PC-3 (cell line): ENCODE measurements around the gene BCAR3. TPM values are rescaled to one million over a fixed set of nuclear protein-coding genes. Genes with fewer than 3 reads are reported as not detected.
A peak's percentile ranks its signal among the peaks of the same experiment; 100 is the strongest.

Experiments
- ATAC-seq: fragments of 200-7000 bp; cut with Tn5 transposase; 2 replicates; pipeline ENCODE4 v1.9.1; 2020; ENCODE audit warnings: mild to moderate bottlenecking, moderate library complexity
- BruUV-seq: library from RNA; stranded (reverse); fragments of 400-500 nt; replicated peaks from 2 replicates; lab custom pipeline; 2021; lab: Mats Ljungman, UMichigan
- CTCF ChIA-PET: fragments of 300-600 bp; sonication (Branson Sonifier 250); formaldehyde crosslinking; loops from one replicate; lab custom pipeline; 2022; ENCODE audit warnings: antibody characterized with exemption; lab: Charles Lee
- POLR2A ChIA-PET: fragments of 300-600 bp; sonication (Branson Sonifier 250); formaldehyde crosslinking; loops from one replicate; lab custom pipeline; 2022; ENCODE audit warnings: antibody characterized with exemption; ENCODE audit not compliant: unreplicated experiment; lab: Charles Lee
- DNase-seq: peaks from one replicate; pipeline ENCODE4 v3.0.0-alpha.2; 2015
- H2AFZ ChIP-seq: fragments of 300-600 bp; sonication (generic); 2 replicates; pipeline ENCODE4 v1.6.0; 2016; ENCODE audit warnings: antibody characterized with exemption, low read length
- H3F3A ChIP-seq: fragments of 300-600 bp; sonication (generic); one replicate; pipeline ENCODE4 v1.6.0; 2017; ENCODE audit warnings: antibody characterized with exemption, low read length, control low read depth, mild to moderate bottlenecking; ENCODE audit not compliant: unreplicated experiment
- H3K27ac ChIP-seq: fragments of 300-600 bp; sonication (generic); 2 replicates; pipeline ENCODE4 v1.5.1; 2016; ENCODE audit warnings: mild to moderate bottlenecking, low read length
- H3K27me3 ChIP-seq: fragments of 300-600 bp; sonication (generic); 2 replicates; pipeline ENCODE4 v1.6.1; 2016; ENCODE audit warnings: low read length, mixed read lengths
- H3K36me3 ChIP-seq: fragments of 300-600 bp; sonication (generic); 2 replicates; pipeline ENCODE4 v1.6.1; 2016; ENCODE audit warnings: low read depth, mixed run types, low read length, mixed read lengths
- H3K4me1 ChIP-seq: fragments of 300-600 bp; sonication (generic); 2 replicates; pipeline ENCODE4 v1.5.1; 2016; ENCODE audit warnings: low read length; ENCODE audit not compliant: insufficient read depth
- H3K4me2 ChIP-seq: fragments of 300-600 bp; sonication (generic); 2 replicates; pipeline ENCODE4 v1.6.0; 2016; ENCODE audit warnings: low read length
- H3K4me3 ChIP-seq: fragments of 300-600 bp; sonication (generic); 2 replicates; pipeline ENCODE4 v1.5.1; 2016; ENCODE audit warnings: mild to moderate bottlenecking, low read length, mixed read lengths
- H3K79me2 ChIP-seq: fragments of 300-600 bp; sonication (generic); 2 replicates; pipeline ENCODE4 v1.6.1; 2017; ENCODE audit warnings: low read length, mixed read lengths
- H3K9ac ChIP-seq: fragments of 300-600 bp; sonication (generic); 2 replicates; pipeline ENCODE4 v1.6.0; 2016; ENCODE audit warnings: mild to moderate bottlenecking, low read length
- H3K9me2 ChIP-seq: fragments of 300-600 bp; sonication (generic); replicated peaks from 2 replicates; pipeline ENCODE4 v1.6.1; 2016; ENCODE audit warnings: mixed run types, low read length, mixed read lengths
- H3K9me3 ChIP-seq: fragments of 300-600 bp; sonication (generic); 2 replicates; pipeline ENCODE4 v1.6.1; 2016; ENCODE audit warnings: low read length, mixed read lengths
- H4K20me1 ChIP-seq: fragments of 300-600 bp; sonication (generic); 2 replicates; pipeline ENCODE4 v1.6.1; 2016; ENCODE audit warnings: low read length, mixed read lengths
- EZH2 ChIP-seq: fragments of 300-600 bp; sonication (generic); IDR thresholded peaks from one replicate; pipeline ENCODE4 v1.6.1; 2017; ENCODE audit warnings: antibody characterized with exemption, mild to moderate bottlenecking, low read length; ENCODE audit not compliant: unreplicated experiment
- EZH2phosphoT487 ChIP-seq: fragments of 300-600 bp; sonication (generic); IDR thresholded peaks from 2 replicates; pipeline ENCODE4 v1.6.1; 2018; ENCODE audit warnings: mild to moderate bottlenecking, antibody characterized with exemption, low read length, borderline replicate concordance
- intact Hi-C: fragments of 100-400 bp; cut with micrococcal nuclease; formaldehyde crosslinking; loops from 2 replicates; pipeline ENCODE4 v1.9.0; 2023
- total RNA-seq: library from RNA; depleted of rRNA; stranded (reverse); fragments of >200 nt; gene quantifications from 2 replicates; pipeline ENCODE4 v1.2.3, GENCODE V29; 2014
- TF ChIP-seq, protein P1 (sequence below): fragments of 300-600 bp; sonication (generic); conservative IDR thresholded peaks from 2 replicates; pipeline ENCODE4 v1.5.1; 2017; ENCODE audit warnings: antibody characterized with exemption, low read depth, mild to moderate bottlenecking, low read length

Gene BCAR3
- total RNA-seq, 1 experiment from 2014 or later, result 171 TPM

GRCh38 chr1:93679546-93679945 lies 2.1 kb downstream of the BCAR3 start:
- ATAC-seq (no peak), DNase-seq (peak; percentile 43)
- Histone ChIP-seq H3K4me1 (peaks cover 80% of the 10 kb centered on the region), H3K9ac (peak overlapping the region; percentile 100), H3F3A (peaks cover 17% of the 10 kb centered on the region), H4K20me1 (peaks cover 50% of the 10 kb centered on the region), H3K4me2 (peak overlapping the region; percentile 94), H3K4me3 (peak overlapping the region; percentile 95), H3K27ac (peak overlapping the region; percentile 99), H3K36me3 (peaks cover 59% of the 10 kb centered on the region), H2AFZ (no peak overlapping the region), H3K27me3 (no peaks in the 10 kb centered on the region), H3K9me3 (no peaks in the 10 kb centered on the region), H3K79me2 (peaks cover 100% of the 10 kb centered on the region), H3K9me2 (no peaks in the 10 kb centered on the region)
- CTCF ChIA-PET, result no interaction called here
- no TSS peak for BruUV-seq
- POLR2A ChIA-PET, result no interaction called here
- TF ChIP-seq EZH2, result no peak
- TF ChIP-seq, protein P1, sequence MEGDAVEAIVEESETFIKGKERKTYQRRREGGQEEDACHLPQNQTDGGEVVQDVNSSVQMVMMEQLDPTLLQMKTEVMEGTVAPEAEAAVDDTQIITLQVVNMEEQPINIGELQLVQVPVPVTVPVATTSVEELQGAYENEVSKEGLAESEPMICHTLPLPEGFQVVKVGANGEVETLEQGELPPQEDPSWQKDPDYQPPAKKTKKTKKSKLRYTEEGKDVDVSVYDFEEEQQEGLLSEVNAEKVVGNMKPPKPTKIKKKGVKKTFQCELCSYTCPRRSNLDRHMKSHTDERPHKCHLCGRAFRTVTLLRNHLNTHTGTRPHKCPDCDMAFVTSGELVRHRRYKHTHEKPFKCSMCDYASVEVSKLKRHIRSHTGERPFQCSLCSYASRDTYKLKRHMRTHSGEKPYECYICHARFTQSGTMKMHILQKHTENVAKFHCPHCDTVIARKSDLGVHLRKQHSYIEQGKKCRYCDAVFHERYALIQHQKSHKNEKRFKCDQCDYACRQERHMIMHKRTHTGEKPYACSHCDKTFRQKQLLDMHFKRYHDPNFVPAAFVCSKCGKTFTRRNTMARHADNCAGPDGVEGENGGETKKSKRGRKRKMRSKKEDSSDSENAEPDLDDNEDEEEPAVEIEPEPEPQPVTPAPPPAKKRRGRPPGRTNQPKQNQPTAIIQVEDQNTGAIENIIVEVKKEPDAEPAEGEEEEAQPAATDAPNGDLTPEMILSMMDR, result no peak
- no peak for TF ChIP-seq EZH2phosphoT487
- intact Hi-C loops, result loop anchor here (1.0 kb wide), 1 partner anchor 50 kb away; no protein-coding TSS in a partner anchor

GRCh38 chr1:93678946-93679480 lies 2.6 kb downstream of the BCAR3 start:
- ATAC-seq, result no peak
- POLR2A ChIA-PET, result interaction anchor here (1.0 kb wide), 1 partner anchor 27 kb away, joined by 3 read pairs; no protein-coding TSS in a partner anchor
- H3K4me3 ChIP-seq, result peak overlapping the region; percentile 95
- peak overlapping the region; percentile 94 for H3K4me2 ChIP-seq
- TF ChIP-seq EZH2phosphoT487 (no peak), EZH2 (no peak)
- TF ChIP-seq, protein P1, result no peak
- H3K27ac ChIP-seq, result peak overlapping the region; percentile 99
- H3K9me3 ChIP-seq, result no peaks in the 10 kb centered on the region
- CTCF ChIA-PET, result no interaction called here
- H3K27me3 ChIP-seq, result no peaks in the 10 kb centered on the region
- no peak overlapping the region for H2AFZ ChIP-seq
- H3K36me3 ChIP-seq, result peaks cover 62% of the 10 kb centered on the region
- no TSS peak for BruUV-seq
- H3K9me2 ChIP-seq, result no peaks in the 10 kb centered on the region
- H3F3A ChIP-seq, result peaks cover 17% of the 10 kb centered on the region
- intact Hi-C loops, result loop anchor here (1.0 kb wide), 2 partner anchors 50 to 135 kb away; no protein-coding TSS in a partner anchor
- peaks cover 100% of the 10 kb centered on the region for H3K79me2 ChIP-seq
- H4K20me1 ChIP-seq, result peaks cover 52% of the 10 kb centered on the region
- no peak for DNase-seq
- peak overlapping the region; percentile 100 for H3K9ac ChIP-seq
- H3K4me1 ChIP-seq, result peaks cover 80% of the 10 kb centered on the region

- H3K4me1 ChIP-seq, result peaks cover 80% of the 10 kb centered on the region
- H3K79me2 ChIP-seq, result peaks cover 100% of the 10 kb centered on the region
- H3K36me3 ChIP-seq, result peaks cover 68% of the 10 kb centered on the region
- ATAC-seq, result peak; percentile 4
- H2AFZ ChIP-seq, result no peak overlapping the region
- peak overlapping the region; percentile 99 for H3K27ac ChIP-seq
- BruUV-seq, result no TSS peak
- ChIA-PET CTCF (no interaction called here), POLR2A (interaction anchor here (0.5 to 1.0 kb wide), 2 partner anchors 28 to 57 kb away, joined by 3 to 4 read pairs; no protein-coding TSS in a partner anchor)
- H3K9ac ChIP-seq, result peak overlapping the region; percentile 100
- peaks cover 57% of the 10 kb centered on the region for H4K20me1 ChIP-seq
- no peaks in the 10 kb centered on the region for H3K9me3 ChIP-seq
- DNase-seq, result peak; percentile 54
- intact Hi-C loops, result loop anchor here (1.0 kb wide), 1 partner anchor 136 kb away; no protein-coding TSS in a partner anchor
- no peaks in the 10 kb centered on the region for H3K9me2 ChIP-seq
- H3K4me3 ChIP-seq, result peak overlapping the region; percentile 95
- TF ChIP-seq, protein P1, result no peak
- TF ChIP-seq EZH2 (no peak), EZH2phosphoT487 (no peak)
- peak overlapping the region; percentile 94 for H3K4me2 ChIP-seq
- H3F3A ChIP-seq, result peaks cover 23% of the 10 kb centered on the region
- no peaks in the 10 kb centered on the region for H3K27me3 ChIP-seq
These were observed 3.1 kb downstream of the BCAR3 start for GRCh38 chr1:93678491-93678890.
